Stimulated activated CD4-positive, alpha-beta T cell treated with anti-CD3 and anti-CD28 coated beads, Interleukin-1b, Interleukin-23, amount 100 ng/mL, for 48 hours (primary cell): ENCODE data around the gene AUTS2.
"Not testable (repeated sequence)": the region's sequence is repeated elsewhere in the genome, so short reads cannot be mapped to it uniquely, and the experiment has no call there.

Experiments
- DNase-seq: peaks from one replicate; pipeline ENCODE4 v3.0.0-alpha.2; 2020

AUTS2 gene

GRCh38 chr7:70233776-70234175, 635.5 kb downstream of the AUTS2 start:
- no peak for DNase-seq

GRCh38 chr7:70237256-70237655, 639.0 kb downstream of the AUTS2 start:
- DNase-seq: no peak

- no peak for DNase-seq
Measured at GRCh38 chr7:70237831-70238575, 639.7 kb downstream of the AUTS2 start.

- no peak for DNase-seq
Measured at GRCh38 chr7:70239918-70240317, 641.6 kb downstream of the AUTS2 start.

- DNase-seq: no peak
Measured at GRCh38 chr7:70240873-70241272, 642.6 kb downstream of the AUTS2 start.

GRCh38 chr7:70241536-70242175, 643.4 kb downstream of the AUTS2 start:
- DNase-seq: no peak

GRCh38 chr7:70242826-70243225, 644.6 kb downstream of the AUTS2 start:
- DNase-seq: no peak

GRCh38 chr7:70243443-70243842, 645.2 kb downstream of the AUTS2 start:
- no peak for DNase-seq

GRCh38 chr7:70257921-70258320, 659.6 kb downstream of the AUTS2 start:
- DNase-seq: no peak

GRCh38 chr7:70259502-70259901, 661.2 kb downstream of the AUTS2 start:
- no peak for DNase-seq

- no peak for DNase-seq
Measured at GRCh38 chr7:70263471-70264255, 665.4 kb downstream of the AUTS2 start.

- no peak for DNase-seq
Measured at GRCh38 chr7:70266186-70266585, 667.9 kb downstream of the AUTS2 start.

GRCh38 chr7:70267381-70268120, 669.3 kb downstream of the AUTS2 start:
- no peak for DNase-seq

- no peak for DNase-seq
Measured at GRCh38 chr7:70268179-70268578, 669.9 kb downstream of the AUTS2 start.

GRCh38 chr7:70270149-70270548, 671.9 kb downstream of the AUTS2 start:
- DNase-seq: no peak

- DNase-seq: no peak
Measured at GRCh38 chr7:70271617-70272081, 673.4 kb downstream of the AUTS2 start.

- DNase-seq: not testable (repeated sequence)
Measured at GRCh38 chr7:70275570-70275969, 677.3 kb downstream of the AUTS2 start.

GRCh38 chr7:70285187-70285586, 686.9 kb downstream of the AUTS2 start:
- no peak for DNase-seq

GRCh38 chr7:70285854-70286253, 687.6 kb downstream of the AUTS2 start:
- no peak for DNase-seq

- DNase-seq: no peak
Measured at GRCh38 chr7:70288781-70289456, 690.6 kb downstream of the AUTS2 start.

- no peak for DNase-seq
Measured at GRCh38 chr7:70292716-70293115, 694.4 kb downstream of the AUTS2 start.

GRCh38 chr7:70294211-70294911, 696.1 kb downstream of the AUTS2 start:
- no peak for DNase-seq
